Upper lobe of left lung (tissue), 6 donors: ENCODE results near the gene CSNK1G2. TPM values are rescaled to one million over a fixed set of nuclear protein-coding genes. Genes with fewer than 3 reads are reported as not detected.

Experiments used
- ATAC-seq, 2 donors: fragments of 200-7000 bp; cut with Tn5 transposase; one replicate each; pipeline ENCODE4 v1.9.1; 2022; ENCODE audit warnings: mild to moderate bottlenecking in 2 of 2, moderate library complexity in 2 of 2; ENCODE audit not compliant: low FRiP score in 2 of 2
- DNase-seq, 2 donors: peaks; one replicate each; pipeline ENCODE4 v3.0.0-alpha.2; 2019 to 2020
- H3K27ac ChIP-seq, 4 donors: fragments of 200-600 bp; sonication (generic); one replicate each; pipeline ENCODE4 v1.5.1; 2016 to 2019
- H3K27me3 ChIP-seq, 4 donors: fragments of 200-600 bp; sonication (generic); one replicate each; pipeline ENCODE4 v1.5.1; 2017 to 2019
- H3K36me3 ChIP-seq, 4 donors: fragments of 200-600 bp; sonication (generic); one replicate each; pipeline ENCODE4 v1.5.1; 2016 to 2019
- H3K4me1 ChIP-seq, 4 donors: fragments of 200-600 bp; sonication (generic); one replicate each; pipeline ENCODE4 v1.5.1; 2018 to 2019
- H3K4me3 ChIP-seq, 4 donors: fragments of 200-600 bp; sonication (generic); one replicate each; pipeline ENCODE4 v1.5.1; 2017 to 2019; ENCODE audit warnings: mild to moderate bottlenecking in 2 of 4, moderate library complexity in 1 of 4
- H3K9me3 ChIP-seq, 4 donors: fragments of 200-600 bp; sonication (generic); one replicate each; pipeline ENCODE4 v1.5.1; 2018 to 2019
- CTCF ChIP-seq, 6 experiments: fragments of 450-650 bp in 4 of 6; fragments of 200-600 bp in 2 of 6; sonication (generic) in 2 of 6; IDR thresholded peaks; one replicate each; pipeline ENCODE4 v1.5.1; 2016 to 2019; ENCODE audit warnings: antibody characterized with exemption in 6 of 6
- EP300 ChIP-seq, 4 donors: sonication (generic); formaldehyde crosslinking; IDR thresholded peaks; one replicate each; pipeline ENCODE4 v1.5.1; 2017; ENCODE audit warnings: antibody characterized with exemption in 4 of 4, control low read depth in 2 of 4
- POLR2A ChIP-seq, 4 donors: fragments of 450-650 bp; IDR thresholded peaks; one replicate each; pipeline ENCODE4 v1.5.1; 2016 to 2017; ENCODE audit warnings: antibody characterized with exemption in 4 of 4, mild to moderate bottlenecking in 2 of 4
- POLR2AphosphoS5 ChIP-seq, 2 donors: sonication (generic); formaldehyde crosslinking; IDR thresholded peaks; one replicate each; pipeline ENCODE4 v1.5.1; 2017; ENCODE audit warnings: antibody characterized with exemption in 2 of 2
- WGBS, 2 donors: methylation state at CpG; one replicate each; pipeline ENCODE4 v1.1.5; 2017 to 2018; 5-methylcytosine and 5-hydroxymethylcytosine counted together
- total RNA-seq, 6 donors: library from RNA; depleted of rRNA in 4 of 6; stranded (reverse); fragments of >200 nt in 4 of 6; gene quantifications; one replicate each; pipeline versions ENCODE4 v1.1.0 to v1.2.1, GENCODE V29; 2016 to 2021
- donor health status: DM: no; HTN: no; CAD: no; lungs with moderate emphysema.
- donor health status: DM: no; HTN: yes; CAD: no; lungs with severe emphysema.

The CSNK1G2 gene
- total RNA-seq, 6 donors from 2014 or later, result 49.9 to 176 (median 75.4) TPM

GRCh38 chr19:1906985-1907562 lies 33.9 kb upstream of the CSNK1G2 start:
- no peak for DNase-seq
- 88 to 91% methylated on average over 10 of the region's 10 CpGs for WGBS, 2 donors

GRCh38 chr19:1907563-1908363 lies 33.2 kb upstream of the CSNK1G2 start:
- Histone ChIP-seq H3K27me3 (no peaks in the 10 kb centered on the region), H3K4me1 (peaks cover 39 to 63% (median 53%) of the 10 kb centered on the region in 4 donors), H3K36me3 (peaks cover 7 to 11% (median 10%) of the 10 kb centered on the region in 4 donors), H3K4me3 (peak overlapping the region in 3 of 4 donors; percentile 7 to 26 (median 24)), H3K27ac (peak overlapping the region; percentile 55 to 74 (median 68)), H3K9me3 (no peaks in the 10 kb centered on the region)
- DNase-seq (peak; percentile 58 to 86), ATAC-seq (no peak)
- WGBS, 2 donors, result 75 to 81% methylated on average over 11 to 39 of the region's 43 CpGs
- TF ChIP-seq POLR2A (IDR thresholded peaks at IDR 0.05) (no peak), POLR2AphosphoS5 (IDR thresholded peaks at IDR 0.05) (no peak), EP300 (IDR thresholded peaks at IDR 0.05) (no peak), CTCF (IDR thresholded peaks at IDR 0.05) (no peak)

More at GRCh38 chr19:1906985-1907562, 33.9 kb upstream of the CSNK1G2 start:
- Histone ChIP-seq H3K4me3 (no peak overlapping the region), H3K36me3 (peaks cover 2 to 4% (median 3%) of the 10 kb centered on the region in 4 donors), H3K4me1 (peaks cover 39 to 63% (median 53%) of the 10 kb centered on the region in 4 donors), H3K27ac (peak overlapping the region; percentile 55 to 74 (median 68)), H3K27me3 (no peaks in the 10 kb centered on the region), H3K9me3 (no peaks in the 10 kb centered on the region)
- no peak for ATAC-seq
- TF ChIP-seq EP300 (IDR thresholded peaks at IDR 0.05) (no peak), POLR2A (IDR thresholded peaks at IDR 0.05) (no peak), CTCF (IDR thresholded peaks at IDR 0.05) (no peak), POLR2AphosphoS5 (IDR thresholded peaks at IDR 0.05) (no peak)

GRCh38 chr19:1908364-1908678 lies 32.7 kb upstream of the CSNK1G2 start:
- TF ChIP-seq POLR2A (IDR thresholded peaks at IDR 0.05), result no peak
- TF ChIP-seq POLR2AphosphoS5 (IDR thresholded peaks at IDR 0.05), result no peak
- TF ChIP-seq CTCF (IDR thresholded peaks at IDR 0.05), result no peak
- no peak for TF ChIP-seq EP300 (IDR thresholded peaks at IDR 0.05)
- WGBS, 2 donors, result 86 to 89% methylated on average over 5 to 13 of the region's 13 CpGs
- peak overlapping the region in 3 of 4 donors; percentile 7 to 26 (median 24) for H3K4me3 ChIP-seq
- no peaks in the 10 kb centered on the region for H3K27me3 ChIP-seq
- ATAC-seq (no peak), DNase-seq (no peak)
- no peaks in the 10 kb centered on the region for H3K9me3 ChIP-seq
- peaks cover 12 to 16% (median 16%) of the 10 kb centered on the region in 4 donors for H3K36me3 ChIP-seq
- peak overlapping the region; percentile 55 to 74 (median 68) for H3K27ac ChIP-seq
- peaks cover 39 to 63% (median 53%) of the 10 kb centered on the region in 4 donors for H3K4me1 ChIP-seq

DNA sequence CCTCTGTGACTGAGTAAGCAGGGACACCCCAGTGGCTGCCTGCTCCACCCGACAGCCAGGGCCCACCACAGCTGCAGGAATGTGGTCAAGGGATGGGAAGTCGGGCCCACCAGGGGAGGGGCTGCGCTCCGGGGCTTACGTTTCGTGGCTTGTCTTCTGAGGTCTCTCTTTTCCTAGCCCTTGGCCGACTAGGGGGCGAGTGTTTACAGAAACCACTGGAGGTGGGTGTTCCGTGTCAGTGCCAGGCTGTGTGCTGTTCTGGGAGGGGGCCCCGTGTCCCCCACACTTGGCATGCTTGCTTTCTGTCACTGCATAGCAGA lies 31.3 kb upstream of the CSNK1G2 start:
- TF ChIP-seq POLR2A (IDR thresholded peaks at IDR 0.05), result no peak
- TF ChIP-seq POLR2AphosphoS5 (IDR thresholded peaks at IDR 0.05), result no peak
- TF ChIP-seq EP300 (IDR thresholded peaks at IDR 0.05), result no peak
- no peak for TF ChIP-seq CTCF (IDR thresholded peaks at IDR 0.05)
- ATAC-seq (no peak), DNase-seq (no peak)
- no peaks in the 10 kb centered on the region for H3K9me3 ChIP-seq
- H3K4me3 ChIP-seq, result no peak overlapping the region
- H3K27me3 ChIP-seq, result no peaks in the 10 kb centered on the region
- WGBS, 2 donors, result 48% methylated on average over 5 of the region's 10 CpGs; no CpG with 5 or more reads in 1 of the 2 donors
- peaks cover 12 to 28% (median 24%) of the 10 kb centered on the region in 4 donors for H3K36me3 ChIP-seq
- H3K4me1 ChIP-seq, result peaks cover 30 to 50% (median 43%) of the 10 kb centered on the region in 4 donors
- peak overlapping the region; percentile 24 to 48 (median 40) for H3K27ac ChIP-seq
